HG02623 (cell line): ENCODE measurements around the gene ALDH3B2.
"Not testable (repeated sequence)": the region's sequence is repeated elsewhere in the genome, so short reads cannot be mapped to it uniquely, and the experiment has no call there.

Experiments
- ATAC-seq: cut with Tn5 transposase; IDR thresholded peaks from one replicate; pipeline ENCODE4 v1.9.1; 2021; ENCODE audit warnings: moderate library complexity; ENCODE audit not compliant: unreplicated experiment

The ALDH3B2 gene

DNA sequence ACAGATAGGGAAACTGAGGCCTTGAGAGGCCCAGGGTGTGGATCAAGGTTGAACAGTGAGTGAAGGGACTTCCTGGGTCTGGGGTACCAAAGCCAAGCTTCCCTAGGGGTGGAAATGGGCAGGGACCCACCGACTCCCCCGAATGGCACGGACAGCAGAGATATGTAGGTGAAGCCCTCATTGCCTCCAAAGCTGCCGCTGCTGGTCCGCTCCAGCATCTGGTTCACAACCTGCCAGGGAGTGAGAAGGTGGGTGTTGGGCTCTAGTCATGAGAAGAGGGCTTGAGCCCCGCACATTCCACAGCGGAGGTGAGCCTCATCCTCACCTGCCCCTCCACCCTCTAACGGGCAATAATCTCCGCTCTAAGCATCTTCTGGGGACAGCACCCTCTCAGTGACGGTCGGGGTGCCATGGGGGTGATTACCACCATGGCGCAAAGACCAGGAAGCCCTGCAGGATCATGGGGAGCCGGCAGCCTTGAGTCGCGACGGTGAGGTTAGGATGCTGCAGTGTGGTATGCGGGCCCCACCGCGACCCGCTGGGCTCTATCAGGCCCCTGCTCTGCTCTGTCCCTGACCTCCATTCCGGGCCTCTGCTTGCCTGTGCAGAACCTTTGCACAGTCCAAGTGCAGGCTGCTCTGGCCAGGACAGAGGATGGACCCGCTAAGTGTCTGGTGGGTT is 10.8 kb downstream of the ALDH3B2 start:
- no peak for ATAC-seq

DNA sequence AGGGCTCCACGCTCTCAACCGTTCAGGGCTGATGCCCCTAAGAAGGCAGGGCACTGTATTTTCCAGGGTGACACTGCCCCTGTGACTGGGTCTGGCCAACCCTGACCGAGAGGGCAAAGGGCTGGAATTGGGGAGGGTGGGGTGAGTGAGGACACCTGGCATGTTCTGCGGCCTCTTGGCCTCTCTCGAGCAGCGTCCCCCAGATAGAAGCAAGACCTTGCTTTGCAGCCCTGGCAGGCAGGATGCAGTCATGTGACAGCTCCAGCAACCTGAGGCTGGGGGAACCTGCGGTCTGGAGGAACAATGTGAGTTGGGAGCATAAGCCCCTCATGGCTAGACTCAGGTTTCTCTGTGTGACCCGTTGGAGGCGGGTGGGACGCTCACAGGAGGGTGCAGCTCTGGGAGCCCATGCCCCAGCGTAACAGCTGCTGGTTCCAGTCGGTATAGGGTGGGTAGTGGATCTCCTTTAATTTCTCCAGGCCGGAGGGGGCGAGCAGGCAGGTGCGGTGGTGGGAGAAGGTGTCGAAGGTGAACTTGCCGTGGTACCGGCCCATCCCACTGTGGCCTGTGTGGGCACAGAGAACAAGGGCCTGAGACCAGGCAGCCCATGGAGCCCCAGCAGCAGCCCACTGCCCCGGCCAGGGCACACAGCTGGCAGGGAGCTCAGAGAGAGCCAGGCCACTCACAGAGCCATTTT is 11.4 kb downstream of the ALDH3B2 start:
- no peak for ATAC-seq

- ATAC-seq: no peak
These were observed 12.1 kb downstream of the ALDH3B2 start for GRCh38 chr11:67662142-67662834.

- not testable (repeated sequence) for ATAC-seq
These were observed 13.7 kb downstream of the ALDH3B2 start for GRCh38 chr11:67660752-67661151.

DNA sequence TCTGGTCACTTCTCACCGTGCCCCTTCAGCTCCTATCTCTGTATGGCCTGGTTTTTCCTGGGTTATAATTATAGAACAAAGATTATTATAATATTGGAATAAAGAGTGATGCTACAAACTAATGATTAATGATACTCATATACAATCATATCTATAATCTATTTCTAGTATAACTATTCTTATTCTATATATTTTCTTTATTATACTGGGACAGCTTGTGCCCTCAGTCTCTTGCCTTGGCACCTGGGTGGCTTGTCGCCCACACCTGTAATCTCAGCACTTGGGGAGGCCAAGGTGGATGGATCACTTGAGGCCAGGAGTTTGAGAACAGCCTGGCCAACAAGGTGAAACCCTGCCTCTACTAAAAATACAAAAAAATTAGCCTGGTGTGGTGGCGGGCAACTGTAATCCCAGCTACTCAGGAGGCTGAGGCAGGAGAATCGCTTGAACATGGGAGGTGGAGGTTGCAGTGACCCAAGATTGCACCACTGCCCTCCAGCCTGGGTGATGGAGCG is 14.7 kb downstream of the ALDH3B2 start:
- ATAC-seq: not testable (repeated sequence)

GRCh38 chr11:67657300-67657699 is 17.1 kb downstream of the ALDH3B2 start:
- no peak for ATAC-seq

DNA sequence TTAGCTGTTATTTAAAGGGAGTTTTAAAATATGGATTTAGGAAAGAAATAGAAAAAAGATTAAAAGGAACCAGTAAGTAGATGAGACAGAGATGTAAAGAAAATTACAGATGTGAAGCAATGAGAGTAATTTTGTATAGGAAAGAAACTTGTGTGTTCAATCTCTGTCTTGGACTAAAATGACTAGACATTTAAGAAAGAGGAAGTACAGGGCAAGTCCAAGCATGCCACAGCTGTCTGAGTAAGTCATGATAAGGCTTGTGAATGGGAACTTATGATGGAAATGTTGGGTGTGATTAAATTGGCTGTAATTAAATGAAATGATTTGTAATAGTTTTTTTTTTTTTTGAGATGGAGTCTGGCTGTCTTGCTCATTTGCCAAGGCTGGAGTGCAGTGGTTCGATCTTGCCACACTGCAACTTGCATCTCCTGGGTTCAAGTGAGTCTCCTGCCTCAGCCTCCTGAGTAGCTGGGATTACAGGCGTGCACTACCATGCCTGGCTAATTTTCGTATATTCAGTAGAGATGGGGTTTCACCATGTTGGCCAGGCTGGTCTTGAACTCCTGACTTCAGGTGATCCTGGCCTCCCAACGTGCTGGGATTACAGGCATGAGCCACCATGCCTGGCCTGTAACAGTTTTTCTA is 18.0 kb downstream of the ALDH3B2 start:
- no peak for ATAC-seq

GRCh38 chr11:67654225-67654624 is 20.2 kb downstream of the ALDH3B2 start:
- no peak for ATAC-seq

GRCh38 chr11:67652965-67653845 is 21.2 kb downstream of the ALDH3B2 start:
- no peak for ATAC-seq

- no peak for ATAC-seq
These were observed 22.2 kb downstream of the ALDH3B2 start for GRCh38 chr11:67651976-67652781.

GRCh38 chr11:67649634-67650510 is 24.6 kb downstream of the ALDH3B2 start:
- ATAC-seq: no peak

DNA sequence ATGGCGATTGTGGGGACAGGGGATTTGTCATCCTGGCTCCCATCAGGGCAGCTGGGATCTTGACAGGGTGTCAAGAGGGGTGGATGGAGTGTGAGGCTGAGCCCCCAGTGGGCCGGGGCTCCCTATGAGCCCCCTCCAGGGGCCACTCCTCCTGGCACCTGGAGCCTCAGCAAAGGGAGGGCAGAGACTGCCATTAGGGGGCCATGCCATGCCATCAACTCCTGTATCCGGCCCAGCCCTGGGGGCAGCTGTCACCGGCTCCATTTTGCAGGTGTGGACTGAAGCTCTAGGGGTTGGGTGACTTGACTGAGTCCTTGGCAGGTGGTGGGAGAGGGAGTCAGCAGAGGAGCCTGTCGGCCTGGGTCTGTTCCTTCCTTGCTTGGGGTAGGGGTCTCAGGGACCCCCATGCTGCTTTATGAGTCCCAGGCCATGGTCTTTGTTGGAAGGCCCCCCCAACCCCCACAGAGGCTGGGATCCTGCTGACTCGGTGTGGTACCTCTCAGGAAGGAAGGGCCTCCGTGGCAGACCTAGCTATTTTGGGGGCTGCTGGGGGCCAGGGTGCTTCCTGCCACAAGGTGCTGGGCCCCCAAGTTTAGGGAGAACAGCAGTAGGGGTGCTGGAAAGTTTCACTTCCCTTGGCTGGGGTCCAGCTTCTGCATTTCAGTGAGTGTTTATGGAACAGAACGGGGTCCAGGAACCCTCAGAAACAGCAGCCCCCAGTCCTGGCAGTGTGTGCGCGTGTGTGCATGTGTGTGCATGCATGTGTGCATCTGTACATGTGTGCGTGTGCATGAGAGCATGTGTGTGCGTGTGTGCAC is 25.4 kb downstream of the ALDH3B2 start:
- no peak for ATAC-seq

- no peak for ATAC-seq
These were observed 26.2 kb downstream of the ALDH3B2 start for GRCh38 chr11:67648140-67648795.

GRCh38 chr11:67647471-67647870 is 27.0 kb downstream of the ALDH3B2 start:
- ATAC-seq: no peak

DNA sequence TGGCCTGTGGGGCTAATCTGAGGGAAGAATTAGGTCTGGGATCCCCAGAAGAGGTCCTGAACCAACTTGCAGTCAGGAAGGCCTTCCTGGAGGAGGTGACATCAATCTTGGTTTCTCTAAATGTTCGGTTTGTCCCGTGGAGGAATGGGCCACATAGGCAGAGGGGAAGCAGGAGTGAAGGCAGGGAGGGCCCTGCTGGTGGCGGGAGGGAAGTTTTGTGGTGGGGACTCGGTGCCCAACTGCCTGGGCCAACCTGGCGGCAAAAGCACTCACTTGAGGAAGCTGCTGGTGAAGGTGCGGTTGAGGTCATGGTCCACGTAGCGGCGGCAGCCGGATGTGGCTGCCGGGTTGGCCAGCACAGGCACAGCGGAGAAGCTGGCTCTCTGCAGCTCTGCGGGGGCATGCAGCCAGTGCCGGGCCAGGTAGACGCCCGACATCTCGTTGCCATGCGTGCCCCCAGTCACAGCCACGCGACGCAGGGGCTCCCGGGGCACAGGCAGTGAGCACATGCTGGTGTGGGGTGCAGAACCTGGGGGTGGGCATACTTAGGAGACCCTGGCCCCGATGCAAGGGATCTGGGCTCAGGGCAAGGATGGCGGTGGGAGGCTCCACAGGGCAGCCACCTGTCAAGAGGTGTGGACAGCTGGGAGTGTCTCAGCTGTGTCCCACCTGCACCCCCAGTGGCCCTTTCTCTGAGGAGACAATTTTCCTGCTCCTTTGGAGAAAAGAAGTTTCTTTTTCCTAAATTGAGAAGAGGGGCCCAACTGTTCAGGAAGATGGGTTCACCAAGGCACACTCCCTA is 27.7 kb downstream of the ALDH3B2 start:
- no peak for ATAC-seq
